ENCODE data around the gene PPP2R3A.

GRCh38 chr3:136075811-136076210 is 110.3 kb downstream of the PPP2R3A start:
- TF ChIP-seq POLR2A (IDR thresholded peaks at IDR 0.05) (no peak), CTCF (IDR thresholded peaks at IDR 0.05) (no peak), POLR2AphosphoS5 (IDR thresholded peaks at IDR 0.05) (no peak), EP300 (IDR thresholded peaks at IDR 0.05) (no peak)
